Iris pigment epithelial cell (primary cell): ENCODE results near the gene EZR.

Experiments used
- DNase-seq: peaks from one replicate; pipeline ENCODE4 v3.0.0-alpha.2; 2011; ENCODE audit warnings: low read depth

The EZR gene

DNA sequence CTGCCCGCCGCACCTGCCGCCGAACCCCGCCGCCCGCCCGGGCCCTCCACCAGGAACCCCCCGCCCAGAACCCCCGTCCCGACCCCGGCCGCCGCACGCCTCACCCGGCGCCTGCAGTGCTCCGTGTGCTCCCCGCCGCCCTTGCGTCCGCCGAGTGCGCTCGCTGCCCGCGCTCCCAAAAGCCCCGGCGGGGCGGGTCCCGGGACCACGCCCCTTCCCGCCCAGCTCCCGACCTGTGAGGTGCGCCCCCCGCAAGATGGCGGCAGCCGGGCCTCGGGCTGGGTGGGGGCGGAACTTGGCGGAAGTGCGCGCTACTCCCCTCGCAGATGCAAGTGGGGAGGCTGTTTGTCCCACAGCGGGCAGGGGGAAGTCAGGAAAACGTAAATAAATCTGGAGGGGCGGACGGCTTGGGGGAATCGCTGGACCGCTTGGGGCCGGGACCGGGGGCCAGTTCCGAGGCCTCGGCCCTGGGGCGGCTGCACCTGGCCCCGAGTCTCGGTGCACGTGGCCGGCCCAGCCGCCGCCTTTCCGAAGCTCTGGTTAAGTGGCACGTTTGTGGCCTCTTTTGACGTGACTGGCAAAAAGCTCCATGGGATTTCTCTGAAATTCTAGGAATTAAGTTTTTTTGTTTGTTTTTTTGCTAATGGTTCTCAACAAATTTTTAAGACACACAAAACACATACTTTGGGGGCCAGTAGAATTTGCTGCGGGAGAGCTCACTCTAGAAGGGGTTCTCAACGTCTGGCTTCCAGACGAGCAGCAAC is at the start of gene EZR:
TSS of gene EZR (minus strand) at position 156 of the 764 bp plus-strand sequence. CDS start 1,275 bp downstream, outside the sequence.
- DNase-seq: peak; percentile 65

DNA sequence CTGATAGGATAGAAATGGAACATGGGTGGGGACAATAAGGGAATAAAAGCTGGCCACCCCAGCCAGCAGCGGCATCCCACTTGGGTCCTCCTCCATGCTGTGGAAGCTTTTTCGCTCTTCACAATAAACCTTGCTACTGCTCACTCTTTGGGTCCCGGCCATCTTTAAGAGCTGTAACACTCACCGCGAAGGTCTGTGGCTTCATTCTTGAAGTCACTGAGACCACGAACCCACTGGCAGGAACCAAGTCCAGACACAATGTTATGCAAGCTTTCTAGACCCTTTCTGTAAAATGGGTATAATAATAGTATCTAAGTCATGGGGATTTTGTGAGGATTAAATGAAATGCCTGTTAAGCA is 48.9 kb upstream of the EZR start:
- no peak for DNase-seq

DNA sequence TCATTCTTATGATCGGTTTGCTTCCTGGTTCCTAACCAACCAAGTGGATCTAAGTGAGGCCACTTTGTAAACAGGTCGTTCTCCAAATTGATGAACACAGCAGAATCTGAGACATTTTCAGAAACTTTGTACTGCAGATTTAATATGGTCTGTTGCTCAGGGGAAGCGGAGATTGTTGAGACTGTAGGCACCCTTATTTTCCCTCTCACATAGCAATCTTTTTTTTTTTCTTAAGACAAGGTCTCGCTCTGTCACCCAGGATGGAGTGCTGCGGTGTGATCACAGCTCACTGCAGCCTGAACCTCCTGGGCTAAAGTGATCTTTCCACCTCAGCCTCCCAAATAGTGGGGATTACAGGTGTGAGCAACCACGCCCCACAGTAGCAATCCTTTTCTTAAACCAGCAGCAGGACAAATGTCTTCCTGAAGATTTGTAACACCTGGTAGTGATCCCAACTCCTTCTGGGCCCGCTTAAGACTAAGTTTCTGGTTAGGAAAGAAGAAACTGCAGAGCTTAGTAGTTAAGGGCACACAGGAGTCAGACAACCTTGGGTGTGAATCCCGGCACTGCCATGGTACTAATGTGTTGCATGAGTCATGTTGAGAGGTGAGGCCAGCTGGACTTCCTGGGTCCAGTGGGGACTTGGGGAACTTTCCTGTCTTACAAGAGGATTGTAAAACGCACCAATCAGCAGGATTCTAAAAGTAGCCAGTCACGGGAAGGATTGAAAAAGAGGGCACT is 48.4 kb upstream of the EZR start:
- DNase-seq: no peak

DNA sequence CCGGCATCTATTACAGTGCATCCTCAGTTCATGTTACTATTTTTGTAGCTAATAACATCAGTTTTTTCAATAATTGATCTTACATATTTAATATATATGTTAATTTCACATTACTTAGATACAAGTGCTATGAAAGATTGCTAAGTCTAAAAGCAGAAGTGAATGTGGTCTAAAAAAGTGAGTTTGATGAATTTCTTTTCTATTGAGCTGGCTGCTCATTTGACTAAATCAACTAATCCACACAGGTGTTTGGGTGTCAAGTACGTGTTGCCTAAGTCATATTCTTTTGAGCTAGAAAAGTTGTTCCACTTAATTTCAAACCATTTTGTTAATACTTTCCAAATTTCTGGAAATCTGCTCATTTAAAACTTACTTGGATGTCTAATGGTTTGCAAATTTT is 46.6 kb upstream of the EZR start:
- no peak for DNase-seq

- peak; percentile 42 for DNase-seq
These were observed 44.5 kb upstream of the EZR start for GRCh38 chr6:158863646-158864045.

GRCh38 chr6:158861686-158862381 is 42.7 kb upstream of the EZR start:
- peak; percentile 40 for DNase-seq

DNA sequence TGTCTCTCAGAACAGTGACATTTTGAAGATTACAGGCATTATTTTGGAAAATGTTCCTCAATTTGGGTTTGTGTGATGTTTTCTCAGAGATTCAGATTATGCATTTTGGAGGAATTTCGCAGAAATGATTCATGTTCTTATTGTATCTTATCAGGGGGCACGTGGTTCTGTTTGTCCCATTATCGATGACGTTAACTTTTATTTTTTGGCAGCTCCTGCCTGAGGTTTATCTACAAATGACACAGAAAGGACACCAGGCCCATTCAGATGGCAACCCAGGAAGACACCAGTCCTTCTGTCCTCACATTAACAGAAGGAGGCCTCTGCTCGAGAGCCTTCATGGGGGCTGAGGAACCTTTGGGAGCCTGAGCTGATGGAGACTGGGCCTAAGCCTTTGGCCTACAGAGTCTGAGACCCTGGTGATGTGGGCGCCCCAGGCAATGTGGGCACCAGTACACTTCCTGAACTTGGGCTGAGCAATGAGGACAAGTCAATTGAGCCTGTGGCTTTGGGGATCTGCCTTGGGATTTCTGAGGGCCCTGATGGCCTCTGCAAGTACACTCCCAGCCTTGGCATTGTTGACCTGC is 41.2 kb upstream of the EZR start:
- no peak for DNase-seq

DNA sequence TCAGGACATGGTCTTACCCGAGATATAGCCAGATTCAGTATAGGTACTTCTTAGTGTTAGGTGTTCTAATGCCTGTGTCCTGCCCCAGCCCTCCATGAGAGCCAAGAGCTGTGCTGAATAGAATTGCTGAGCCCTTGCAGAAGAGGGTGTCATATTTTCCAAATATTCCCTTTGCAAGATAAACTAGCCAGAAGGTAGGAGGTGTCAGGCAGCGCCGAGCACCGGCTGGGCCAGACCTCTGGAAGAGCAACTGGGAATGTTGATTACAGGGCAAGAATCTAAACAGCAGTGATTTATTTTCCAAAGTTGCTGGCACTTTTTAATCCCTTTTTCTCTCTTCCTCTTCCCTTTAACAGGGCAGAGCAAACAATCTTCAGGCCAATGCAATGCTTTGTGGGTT is 37.1 kb upstream of the EZR start:
- DNase-seq: no peak

GRCh38 chr6:158854214-158855101 is 35.3 kb upstream of the EZR start:
- DNase-seq: peak; percentile 84

DNA sequence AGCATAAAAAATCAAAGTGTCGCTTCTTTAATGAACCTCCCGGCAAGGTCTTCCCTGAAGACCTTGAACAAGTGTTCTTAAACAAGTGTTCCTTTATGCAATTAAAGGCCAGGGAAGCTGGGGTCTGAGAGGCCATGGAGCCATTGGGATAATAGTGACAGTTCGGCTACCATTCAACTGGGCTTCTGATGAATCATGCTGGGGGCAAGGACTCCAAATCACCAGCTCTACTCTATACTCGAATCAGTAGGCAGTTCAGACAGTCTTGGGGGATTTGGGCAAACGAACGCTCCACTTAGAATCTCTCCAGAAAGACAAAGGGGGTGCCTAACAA is 34.7 kb upstream of the EZR start:
- DNase-seq: no peak

DNA sequence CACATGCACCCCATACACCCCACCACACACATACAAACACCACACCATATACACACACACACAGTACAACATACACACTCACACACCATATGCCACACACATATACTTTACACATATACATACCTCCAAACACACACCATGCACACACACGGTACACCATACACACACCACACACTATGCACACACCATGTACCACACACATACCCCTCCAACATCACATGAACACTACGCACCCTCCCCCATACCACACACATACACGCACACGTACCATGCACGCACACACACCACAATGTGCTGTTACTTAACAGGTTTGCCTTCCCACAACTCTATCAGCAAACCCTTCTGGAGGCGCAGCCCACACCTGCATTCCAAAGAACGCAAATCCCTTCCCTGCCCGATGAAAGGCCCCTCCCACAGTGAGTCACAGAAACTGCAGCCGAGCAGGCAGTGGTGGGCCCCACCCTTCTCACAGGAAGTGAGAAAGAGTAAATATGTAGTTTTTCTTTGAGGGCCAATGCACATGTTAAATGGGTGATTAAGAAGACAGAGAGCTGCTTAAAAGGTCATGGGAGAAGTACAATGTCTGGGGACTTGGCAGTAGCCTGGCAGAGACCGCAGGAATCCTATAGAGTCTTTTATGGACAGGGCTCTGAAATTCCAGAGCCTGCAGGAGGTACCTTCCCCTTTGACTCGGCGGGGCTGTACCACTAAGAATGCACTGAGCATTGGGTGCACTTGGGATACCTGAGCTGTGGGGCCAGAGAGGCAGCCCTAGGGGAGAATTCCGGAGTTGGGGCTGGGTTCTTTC is 34.1 kb upstream of the EZR start:
- DNase-seq: peak; percentile 95

- no peak for DNase-seq
These were observed 33.3 kb upstream of the EZR start for GRCh38 chr6:158852312-158853071.

- DNase-seq: peak; percentile 53
These were observed 31.6 kb upstream of the EZR start for GRCh38 chr6:158850807-158851115.

GRCh38 chr6:158849899-158850806 is 31.0 kb upstream of the EZR start:
- DNase-seq: peak; percentile 96

DNA sequence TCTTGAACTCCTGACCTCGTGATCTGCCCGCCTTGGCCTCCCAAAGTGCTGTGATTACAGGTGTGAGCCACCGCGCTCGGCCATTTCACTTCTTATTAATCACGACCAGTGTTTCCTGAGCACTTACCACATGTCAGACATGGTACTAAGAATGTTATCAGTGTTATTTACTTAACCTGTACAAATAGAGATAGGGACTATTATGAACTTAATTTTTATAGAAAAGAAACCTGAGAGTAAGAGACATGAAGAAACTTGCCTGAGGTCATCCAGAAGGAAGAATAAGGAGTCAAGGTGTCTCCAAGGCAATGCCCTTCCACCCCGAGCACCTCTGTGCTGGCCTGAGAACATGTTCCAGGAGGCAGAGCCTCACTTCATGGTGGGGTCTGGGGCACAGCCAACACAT is 29.3 kb upstream of the EZR start:
- no peak for DNase-seq

- no peak for DNase-seq
These were observed 28.6 kb upstream of the EZR start for GRCh38 chr6:158847786-158848185.

DNA sequence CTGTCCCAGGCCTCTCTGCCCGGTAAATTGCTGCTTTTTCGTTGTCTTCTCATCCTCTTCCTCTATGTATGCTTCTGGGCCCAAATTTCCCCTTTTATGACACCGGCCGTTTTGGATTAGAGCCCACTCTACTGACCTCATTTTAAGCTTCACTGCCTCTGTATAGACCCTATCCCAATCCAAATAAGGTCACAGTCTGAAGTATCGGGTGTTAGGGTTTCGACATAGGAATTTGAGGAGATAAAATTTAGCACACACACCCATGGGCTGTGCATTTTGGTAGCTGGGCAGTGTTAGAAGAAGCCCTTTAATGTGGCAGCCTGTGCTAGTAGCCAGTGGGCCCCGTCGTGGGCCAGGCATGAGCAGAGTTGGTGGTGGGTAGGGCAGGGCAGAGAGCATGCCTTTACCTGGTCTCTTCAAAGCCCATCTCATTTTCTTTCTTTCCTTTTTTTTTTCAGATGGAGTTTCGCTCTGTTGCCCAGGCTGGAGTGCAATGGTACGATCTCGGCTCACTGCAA is 27.9 kb upstream of the EZR start:
- DNase-seq: no peak

- DNase-seq: no peak
These were observed 24.8 kb upstream of the EZR start for GRCh38 chr6:158843751-158844683.
